ENCODE measurements around the gene LIN7C. TPM values are rescaled to one million over a fixed set of nuclear protein-coding genes. Genes with fewer than 3 reads are reported as not detected.

Gene LIN7C
- polyA plus RNA-seq, 3 donors = 7.3 to 24.0 (median 18.9) TPM

- H3K9me3 ChIP-seq (replicated peaks in 1 of 2; ENCODE audit: control insufficient read depth in 1 of 2, insufficient read depth in 1 of 2, low read length in 2 of 2) = no peaks in the 10 kb centered on the region
- no peaks in the 10 kb centered on the region for H3K36me3 ChIP-seq (replicated peaks in 1 of 2; ENCODE audit: control insufficient read depth in 1 of 2, insufficient read depth in 2 of 2, low read length in 2 of 2)
- H3K27ac Mint-ChIP-seq = peak overlapping the region in 1 of 7 donors; percentile 37
- H3K4me1 ChIP-seq (ENCODE audit: control insufficient read depth in 1 of 2, insufficient read depth in 2 of 2, low read length in 2 of 2) = no peaks in the 10 kb centered on the region
- TF ChIP-seq CTCF (IDR thresholded peaks at IDR 0.05) = no peak
- intact Hi-C loops (cut with micrococcal nuclease) = no loop called here
- H3K4me3 Mint-ChIP-seq = no peak overlapping the region
- H3K9ac ChIP-seq (ENCODE audit: insufficient read depth, low read length, poor library complexity, severe bottlenecking) = no peak overlapping the region
- H4K20me1 ChIP-seq (ENCODE audit: insufficient read depth, low read length) = no peaks in the 10 kb centered on the region
- H3K4me1 Mint-ChIP-seq = no peaks in the 10 kb centered on the region
- no peaks in the 10 kb centered on the region for H3K27me3 ChIP-seq (ENCODE audit: control insufficient read depth in 2 of 2, insufficient read depth in 2 of 2, low read length in 2 of 2)
- no peak overlapping the region for H3K4me3 ChIP-seq (replicated peaks in 1 of 3; ENCODE audit: low read depth in 2 of 3, low read length in 3 of 3)
- H2AFZ ChIP-seq (ENCODE audit: insufficient read depth, low read depth, low read length, poor library complexity, severe bottlenecking) = no peak overlapping the region
- no peaks in the 10 kb centered on the region for H3K27me3 Mint-ChIP-seq (ENCODE audit: low read depth in 3 of 3)
- H3K27ac ChIP-seq (ENCODE audit: low read depth in 1 of 2, low read length in 2 of 2) = no peak overlapping the region
- no peaks in the 10 kb centered on the region for H3K79me2 ChIP-seq (ENCODE audit: insufficient read depth, low read length)
- no peak for DNase-seq
- H3K9me3 Mint-ChIP-seq = no peaks in the 10 kb centered on the region
- H3K36me3 Mint-ChIP-seq = no peaks in the 10 kb centered on the region
- WGBS (ENCODE audit: insufficient coverage) = 90% methylated on average over 1 of the region's 2 CpGs
- H3K4me2 ChIP-seq (replicated peaks; ENCODE audit: extremely low read depth, low read length, poor library complexity, severe bottlenecking) = no peak overlapping the region
Observed at GRCh38 chr11:27444801-27445215, 61.8 kb downstream of the LIN7C start.

Small RNA genes lying within 50 kb of the gene (small RNA-seq; reads per million reads assigned to genes)
- gene AC100771.1 (ENCODE audit: insufficient read length, low read depth) (not detected), gene MIR8087 (ENCODE audit: insufficient read length, low read depth) (not detected), gene RNA5SP339 (ENCODE audit: insufficient read length, low read depth) (not detected)

Other genes starting within 250 kb of the LIN7C start
- gene CCDC34, start 143.6 kb downstream of the LIN7C start, polyA plus RNA-seq = under 1 TPM; 0.08 to 0.11 (median 0.11) TPM
- under 1 TPM; 0.67 to 0.92 (median 0.72) TPM for gene LGR4, start 34.0 kb downstream of the LIN7C start, polyA plus RNA-seq
- not detected for gene BDNF, start 193.7 kb upstream of the LIN7C start, polyA plus RNA-seq